Myocyte (in vitro differentiated cells): ENCODE results near the gene PGM1. TPM values are rescaled to one million over a fixed set of nuclear protein-coding genes. Genes with fewer than 3 reads are reported as not detected.
A peak's percentile ranks its signal among the peaks of the same experiment; 100 is the strongest.

Experiments
- DNase-seq: peaks from one replicate; pipeline ENCODE4 v3.0.0-alpha.2; 2012; ENCODE audit warnings: low read depth
- total RNA-seq: library from RNA; depleted of rRNA; stranded (reverse); fragments of >200 nt; gene quantifications from 2 replicates; pipeline ENCODE4 v1.2.3, GENCODE V29; 2014

PGM1 gene
- total RNA-seq, 1 donor from 2014 or later = 100 TPM

- DNase-seq = no peak
These were observed 37.5 kb downstream of the PGM1 start for GRCh38 chr1:63630666-63631065.

DNA sequence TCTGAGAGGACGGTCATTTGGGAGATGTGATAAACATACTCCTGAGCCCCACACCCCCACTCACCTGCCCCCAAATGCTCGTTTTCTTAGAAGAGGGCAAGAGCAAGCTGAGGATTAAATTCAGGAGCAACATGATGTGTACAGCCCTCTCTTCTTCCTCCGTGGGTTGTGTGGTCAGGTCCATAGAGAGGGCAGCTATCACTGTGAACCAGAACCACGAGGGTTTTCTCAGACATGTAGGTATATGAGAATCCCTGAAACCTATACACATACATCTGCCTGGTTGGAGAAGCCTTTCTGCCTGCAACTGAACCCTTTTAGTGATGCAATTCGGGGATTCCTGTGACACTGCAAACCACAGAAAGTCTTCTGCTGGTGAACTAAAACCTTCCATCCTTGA, 38.9 kb downstream of the PGM1 start:
- no peak for DNase-seq

DNA sequence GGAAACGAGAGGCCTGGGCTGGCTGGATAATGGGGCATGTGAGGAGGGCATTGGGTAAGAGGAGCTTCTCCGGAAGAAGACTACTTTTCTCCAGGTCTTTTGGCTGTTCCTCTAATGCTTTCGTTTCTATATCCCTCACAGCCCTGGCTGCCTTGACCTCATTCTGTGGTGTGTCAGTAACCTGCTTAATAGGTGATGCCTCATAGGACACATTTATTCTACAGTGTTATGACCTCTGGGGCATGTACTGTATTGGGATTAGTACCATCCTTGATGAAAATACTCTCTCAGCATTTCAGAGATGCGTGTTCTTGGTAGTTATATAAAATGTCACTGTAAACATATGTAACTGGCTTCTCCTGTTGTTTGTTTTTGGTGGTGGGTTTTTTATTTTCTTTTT, 40.1 kb downstream of the PGM1 start:
- no peak for DNase-seq

GRCh38 chr1:63634471-63634870, 41.3 kb downstream of the PGM1 start:
- DNase-seq = no peak

- peak; percentile 43 for DNase-seq
These were observed 42.5 kb downstream of the PGM1 start for GRCh38 chr1:63635681-63636080.

- no peak for DNase-seq
These were observed 43.2 kb downstream of the PGM1 start for GRCh38 chr1:63636192-63637105.

GRCh38 chr1:63638471-63638870, 45.3 kb downstream of the PGM1 start:
- no peak for DNase-seq

- DNase-seq = no peak
These were observed 45.7 kb downstream of the PGM1 start for GRCh38 chr1:63638875-63639274.

- DNase-seq = no peak
These were observed 47.7 kb downstream of the PGM1 start for GRCh38 chr1:63640633-63641567.

DNA sequence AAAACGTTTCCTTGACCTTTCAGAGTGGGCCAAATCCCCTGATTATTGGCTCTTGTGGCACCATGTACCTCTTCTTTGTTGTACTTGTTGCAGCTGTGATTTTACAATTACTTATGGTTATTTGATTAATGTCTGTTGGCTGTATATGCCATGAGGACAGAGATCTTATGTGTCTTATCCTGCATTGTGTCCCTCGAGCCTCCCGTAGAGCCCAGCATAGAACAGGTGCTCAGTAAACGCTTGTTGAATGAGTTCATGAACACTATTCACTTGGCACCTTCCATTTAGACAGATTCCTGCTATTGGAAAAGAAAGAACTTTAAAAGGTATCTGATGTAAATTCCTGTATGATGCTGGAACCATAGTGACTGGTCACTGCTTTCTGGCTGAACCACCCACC, 48.4 kb downstream of the PGM1 start:
- no peak for DNase-seq

GRCh38 chr1:63642901-63643300, 49.7 kb downstream of the PGM1 start:
- no peak for DNase-seq

GRCh38 chr1:63643517-63643916, 50.3 kb downstream of the PGM1 start:
- peak; percentile 21 for DNase-seq

- DNase-seq = peak; percentile 77
These were observed 50.7 kb downstream of the PGM1 start for GRCh38 chr1:63643926-63644325.

- DNase-seq = no peak
These were observed 52.1 kb downstream of the PGM1 start for GRCh38 chr1:63645317-63645716.

DNA sequence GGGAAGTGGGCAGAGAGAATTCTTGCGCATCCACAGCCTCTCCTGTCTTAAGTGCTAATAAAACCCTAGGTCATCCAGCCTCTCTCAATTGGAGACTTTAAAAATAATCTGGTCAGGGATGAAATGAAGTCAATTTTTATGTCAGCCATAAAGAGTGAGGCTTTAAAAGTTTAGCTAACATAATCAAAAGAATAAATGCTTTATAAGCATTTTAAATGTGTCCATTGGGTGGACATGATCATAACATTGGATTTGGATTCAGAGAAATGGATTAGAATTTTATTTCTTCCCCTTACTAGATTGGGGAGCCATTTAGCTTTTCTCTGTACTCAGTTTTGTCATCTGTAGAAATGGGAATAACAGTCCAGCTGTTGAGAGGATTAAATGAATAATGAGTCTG, 55.5 kb downstream of the PGM1 start:
- no peak for DNase-seq

DNA sequence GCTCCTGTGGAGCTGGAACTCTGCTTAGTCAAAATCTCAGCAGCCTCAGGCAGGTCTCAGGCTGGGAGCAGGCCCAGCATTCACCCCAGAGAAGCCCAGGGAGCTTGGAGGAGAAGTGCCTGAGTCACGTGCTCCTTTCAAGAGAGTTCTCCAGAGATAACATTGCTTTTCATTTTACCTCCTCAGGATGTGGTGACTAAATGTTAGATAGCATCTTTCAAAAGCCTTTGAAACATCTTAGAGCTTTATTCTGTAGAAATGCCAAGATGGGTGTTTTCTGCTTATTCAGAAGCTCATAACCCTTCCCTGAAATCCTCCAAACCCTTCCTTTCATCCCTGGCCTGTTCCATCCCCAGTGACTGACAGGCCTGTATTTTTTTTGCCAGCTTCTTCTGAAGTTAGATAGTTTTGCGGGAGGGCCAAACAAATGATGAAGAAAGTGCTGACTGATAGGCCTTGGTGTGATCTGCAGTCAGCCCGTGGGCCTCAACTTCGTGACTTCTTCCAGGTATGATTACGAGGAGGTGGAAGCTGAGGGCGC, 58.0 kb downstream of the PGM1 start:
- DNase-seq = no peak

DNA sequence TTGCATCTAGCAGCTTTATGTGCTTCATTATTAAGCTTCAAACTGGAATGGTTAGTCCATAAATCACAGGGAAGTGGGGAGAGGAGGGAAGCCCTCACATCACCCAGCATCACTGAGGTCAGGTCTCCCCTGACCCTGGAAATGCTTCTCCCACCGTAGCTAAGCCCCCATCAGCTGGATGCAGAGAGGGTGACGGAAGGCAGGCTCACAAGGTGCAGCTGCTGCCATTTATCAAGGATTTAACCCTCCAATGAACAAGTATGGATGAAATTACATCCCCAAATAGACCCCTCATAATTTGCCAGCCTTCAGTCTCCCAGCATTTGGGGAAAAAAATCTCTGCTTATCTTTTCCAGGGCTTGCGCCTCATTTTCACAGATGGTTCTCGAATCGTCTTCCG, 60.8 kb downstream of the PGM1 start:
- DNase-seq = no peak

DNA sequence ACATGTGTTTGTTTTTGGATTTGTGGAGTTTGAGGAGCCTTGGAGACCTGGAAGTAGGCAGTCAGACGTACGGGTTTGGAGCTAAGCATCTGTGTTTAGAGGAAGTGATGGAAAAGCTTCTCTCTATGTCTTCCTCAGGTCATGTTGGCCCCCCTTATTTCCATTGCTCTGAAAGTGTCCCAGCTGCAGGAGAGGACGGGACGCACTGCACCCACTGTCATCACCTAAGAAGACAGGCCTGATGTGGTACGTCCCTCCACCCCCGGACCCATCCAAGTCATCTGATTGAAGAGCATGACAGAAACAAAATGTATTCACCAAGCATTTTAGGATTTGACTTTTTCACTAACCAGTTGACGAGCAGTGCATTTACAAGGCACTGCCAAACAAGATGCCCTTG, 66.2 kb downstream of the PGM1 start:
- no peak for DNase-seq

GRCh38 chr1:63662056-63662836, 69.0 kb downstream of the PGM1 start:
- peak; percentile 89 for DNase-seq

- DNase-seq = peak; percentile 10
These were observed 69.6 kb downstream of the PGM1 start for GRCh38 chr1:63662841-63663240.

GRCh38 chr1:63663301-63663700, 70.1 kb downstream of the PGM1 start:
- no peak for DNase-seq
